Activated CD8-positive, alpha-beta T cell treated with anti-CD3 and anti-CD28 coated beads for 36 hours (primary cell): ENCODE data around the gene FBN2. TPM values are rescaled to one million over a fixed set of nuclear protein-coding genes. Genes with fewer than 3 reads are reported as not detected.

Experiments used
- ATAC-seq: fragments of 200-7000 bp; cut with Tn5 transposase; one replicate; pipeline ENCODE4 v1.10.0; 2021; ENCODE audit warnings: mild to moderate bottlenecking, moderate library complexity
- CTCF ChIA-PET: fragments of 350-600 bp; sonication (Branson Sonifier 250); formaldehyde crosslinking; loops from one replicate; lab custom pipeline; 2021; ENCODE audit warnings: antibody characterized with exemption; lab: Charles Lee
- POLR2A ChIA-PET: fragments of 350-600 bp; sonication (Branson Sonifier 250); formaldehyde crosslinking; loops from one replicate; lab custom pipeline; 2021; ENCODE audit warnings: antibody characterized with exemption; lab: Charles Lee
- DNase-seq: peaks from one replicate; pipeline ENCODE4 v3.0.0-alpha.2; 2020
- H3K27ac Mint-ChIP-seq: one replicate; pipeline ENCODE4 v1.8.0; 2021; ENCODE audit warnings: mild to moderate bottlenecking, mixed read lengths
- H3K27me3 Mint-ChIP-seq: one replicate; pipeline ENCODE4 v1.8.0; 2021; ENCODE audit warnings: mixed read lengths
- H3K36me3 Mint-ChIP-seq: one replicate; pipeline ENCODE4 v1.8.0; 2021; ENCODE audit warnings: low read depth, mixed read lengths
- H3K4me1 Mint-ChIP-seq: one replicate; pipeline ENCODE4 v1.8.0; 2021; ENCODE audit warnings: low read depth, mixed read lengths
- H3K4me3 Mint-ChIP-seq: one replicate; pipeline ENCODE4 v1.8.0; 2021; ENCODE audit warnings: mild to moderate bottlenecking, moderate library complexity, mixed read lengths
- H3K9me3 Mint-ChIP-seq: one replicate; pipeline ENCODE4 v1.8.0; 2021; ENCODE audit warnings: mixed read lengths
- CTCF ChIP-seq: fragments of 200-600 bp; IDR thresholded peaks from one replicate; pipeline ENCODE4 v1.8.0; 2022; ENCODE audit warnings: antibody characterized with exemption, mild to moderate bottlenecking
- intact Hi-C: fragments of 100-400 bp; cut with micrococcal nuclease; formaldehyde crosslinking; loops from one replicate; pipeline ENCODE4 v1.10.0; 2022
- total RNA-seq, 2 experiments: library from RNA; stranded (reverse); gene quantifications; one replicate each; pipeline ENCODE4 v1.2.3, GENCODE V29; 2021

Gene FBN2
- total RNA-seq, 2 experiments from 2014 or later, result not detected

DNA sequence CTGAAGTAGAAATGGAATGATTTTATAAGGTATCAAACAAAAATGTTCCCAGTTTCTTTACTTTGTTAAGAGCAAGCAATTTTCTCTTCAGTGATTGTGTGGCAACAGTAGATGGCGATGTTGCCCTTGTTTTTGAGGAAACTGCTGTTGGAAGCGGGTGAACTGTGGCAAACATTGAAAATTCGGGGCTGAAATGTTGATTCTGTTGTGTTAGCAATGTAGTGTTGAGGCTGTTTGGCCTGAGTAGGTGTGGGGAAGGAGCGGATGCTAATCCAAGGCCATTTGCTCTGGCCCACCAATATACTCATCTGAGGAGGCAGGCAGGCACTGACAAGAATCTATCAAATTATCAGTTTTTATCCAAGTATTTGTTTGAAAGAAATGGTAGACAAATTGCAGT lies 324.7 kb downstream of the FBN2 start:
- ChIA-PET CTCF (interaction anchor here (0.8 to 3.0 kb wide), 5 partner anchors 9 to 475 kb away, joined by 3 to 22 read pairs (median 3); no protein-coding TSS in a partner anchor), POLR2A (no interaction called here)
- DNase-seq (peak; percentile 63), ATAC-seq (no peak)
- Mint-ChIP-seq H3K27me3 (peaks cover 2% of the 10 kb centered on the region), H3K27ac (no peak overlapping the region), H3K4me3 (no peak overlapping the region), H3K9me3 (no peaks in the 10 kb centered on the region), H3K36me3 (no peaks in the 10 kb centered on the region), H3K4me1 (no peaks in the 10 kb centered on the region)
- intact Hi-C loops, result loop anchor here (1.0 to 10.0 kb wide), 3 partner anchors 462 to 1551 kb away; no protein-coding TSS in a partner anchor
- peak; percentile 70 for TF ChIP-seq CTCF

DNA sequence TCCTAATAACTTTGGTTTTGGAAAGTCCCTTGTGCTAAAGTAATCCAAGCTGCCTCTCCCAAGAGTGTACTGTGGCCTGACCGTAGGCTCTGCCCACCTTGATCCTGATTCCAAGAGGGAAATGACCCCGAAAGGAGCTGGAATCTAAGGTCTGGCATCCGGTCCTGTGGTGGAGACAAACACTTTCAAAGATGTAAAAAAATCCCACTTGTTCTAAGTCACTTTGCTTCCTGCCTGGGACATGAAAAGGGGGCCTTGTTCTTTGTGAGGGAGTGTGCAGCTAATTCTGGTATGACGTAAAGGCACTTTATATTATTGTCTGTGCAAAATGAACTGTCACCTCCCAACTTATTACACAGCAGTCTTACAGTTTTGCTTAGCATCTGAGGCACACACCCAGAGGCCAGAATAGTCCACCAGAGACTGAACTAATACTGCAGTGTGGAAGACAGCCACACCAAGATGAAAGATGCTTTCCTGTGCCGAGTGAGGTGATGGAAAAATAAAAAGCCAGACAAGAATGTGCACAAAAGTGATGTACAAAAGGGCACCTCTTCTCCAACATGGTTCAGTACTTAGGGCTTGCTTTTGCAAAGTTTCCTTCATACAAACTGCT lies 325.7 kb downstream of the FBN2 start:
- CTCF ChIA-PET, result interaction anchor here (0.9 to 3.0 kb wide), 6 partner anchors 15 to 477 kb away, joined by 3 to 22 read pairs (median 3); no protein-coding TSS in a partner anchor
- no peak overlapping the region for H3K4me3 Mint-ChIP-seq
- ATAC-seq (no peak), DNase-seq (no peak)
- H3K27ac Mint-ChIP-seq, result no peak overlapping the region
- TF ChIP-seq CTCF, result no peak
- POLR2A ChIA-PET, result no interaction called here
- no peaks in the 10 kb centered on the region for H3K36me3 Mint-ChIP-seq
- intact Hi-C loops, result loop anchor here (10.0 kb wide), 2 partner anchors 633 to 1553 kb away; no protein-coding TSS in a partner anchor
- H3K27me3 Mint-ChIP-seq, result peaks cover 2% of the 10 kb centered on the region
- H3K9me3 Mint-ChIP-seq, result no peaks in the 10 kb centered on the region
- no peaks in the 10 kb centered on the region for H3K4me1 Mint-ChIP-seq

DNA sequence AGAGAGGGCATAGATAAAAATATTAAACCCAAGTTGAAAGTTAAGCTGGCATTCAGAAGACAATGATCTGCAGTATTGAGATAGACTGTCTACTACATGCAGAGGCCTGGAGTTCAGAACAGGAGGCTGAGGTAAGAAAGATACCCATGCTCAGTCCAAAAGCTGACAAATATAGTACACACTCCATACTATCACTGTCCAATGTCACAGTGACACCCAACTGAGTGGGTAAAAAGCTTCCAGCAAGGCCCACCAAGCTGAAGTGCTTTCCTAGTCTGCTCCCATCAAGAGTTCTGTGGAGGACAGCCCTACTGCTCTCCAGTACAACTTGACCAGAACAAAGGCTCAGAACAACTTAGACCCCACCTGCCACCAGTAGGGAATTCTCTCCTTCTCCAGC lies 329.6 kb downstream of the FBN2 start:
- no peak overlapping the region for H3K4me3 Mint-ChIP-seq
- DNase-seq (no peak), ATAC-seq (no peak)
- no peaks in the 10 kb centered on the region for H3K9me3 Mint-ChIP-seq
- intact Hi-C loops, result no loop called here
- CTCF ChIA-PET, result interaction anchor here (1.1 kb wide), 1 partner anchor 8 kb away, joined by 4 read pairs; no protein-coding TSS in a partner anchor
- no peak overlapping the region for H3K27ac Mint-ChIP-seq
- no peaks in the 10 kb centered on the region for H3K4me1 Mint-ChIP-seq
- POLR2A ChIA-PET, result no interaction called here
- no peak for TF ChIP-seq CTCF
- H3K36me3 Mint-ChIP-seq, result no peaks in the 10 kb centered on the region
- H3K27me3 Mint-ChIP-seq, result peaks cover 3% of the 10 kb centered on the region
